SK-N-SH (cell line): ENCODE measurements around the gene CLMN.

ENCODE experiments used
- FOXM1 ChIP-seq: IDR thresholded peaks from 2 replicates; pipeline ENCODE4 v1.4.0; 2012; ENCODE audit warnings: low read depth, mild to moderate bottlenecking
- RAD21 ChIP-seq: IDR thresholded peaks from 2 replicates; pipeline ENCODE4 v1.6.1; 2012; ENCODE audit warnings: mild to moderate bottlenecking, low read length
- TCF12 ChIP-seq: IDR thresholded peaks from 2 replicates; pipeline ENCODE4 v1.4.0; 2012
- YY1 ChIP-seq: IDR thresholded peaks from 2 replicates; pipeline ENCODE4 v1.4.0; 2012; ENCODE audit warnings: low read depth, mild to moderate bottlenecking
- TF ChIP-seq, protein P1 (sequence below): fragments of 200-600 bp; sonication (generic); IDR thresholded peaks from 2 replicates; pipeline ENCODE4 v1.6.1; 2017; ENCODE audit warnings: antibody characterized with exemption, mild to moderate bottlenecking, moderate library complexity
- TF ChIP-seq, protein P2 (sequence below): IDR thresholded peaks from 2 replicates; pipeline ENCODE4 v1.6.1; 2012; ENCODE audit warnings: mild to moderate bottlenecking, low read depth, low read length, moderate library complexity
- TF ChIP-seq, protein P3 (sequence below): fragments of 150-350 bp; IDR thresholded peaks from 2 replicates; pipeline ENCODE4 v1.6.1; 2017; ENCODE audit warnings: antibody characterized with exemption, low read length, low read depth, borderline replicate concordance
- TF ChIP-seq, protein P4 (sequence below): IDR thresholded peaks from 2 replicates; pipeline ENCODE4; 2012

DNA sequence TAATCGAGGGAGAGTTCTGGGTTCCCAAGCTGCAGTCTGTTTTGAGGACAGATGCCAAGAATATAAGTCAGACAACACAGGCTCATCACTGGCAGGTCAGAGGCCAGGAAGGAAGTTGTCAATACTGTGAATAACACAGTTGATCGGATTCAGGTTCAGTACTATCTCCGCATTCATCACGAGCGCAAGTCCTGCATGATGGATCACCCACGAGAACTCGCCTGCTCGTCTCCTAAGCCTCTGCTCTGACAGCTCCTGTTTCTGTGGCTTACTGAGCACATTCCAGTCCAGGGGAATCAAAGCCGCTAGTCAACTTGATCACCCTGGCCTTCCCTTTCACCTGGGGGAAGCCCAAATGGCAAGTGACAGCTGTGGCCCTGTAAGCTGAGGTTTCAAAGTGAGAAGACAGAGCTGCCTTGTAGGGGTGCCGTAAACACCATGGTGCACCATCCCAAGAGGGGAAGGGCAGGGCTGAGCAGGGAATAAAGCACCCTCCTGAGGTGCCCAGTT, 102.3 kb downstream of the CLMN start:
- TF ChIP-seq FOXM1 (no peak), YY1 (no peak), TCF12 (no peak), RAD21 (no peak)
- TF ChIP-seq, protein P1, sequence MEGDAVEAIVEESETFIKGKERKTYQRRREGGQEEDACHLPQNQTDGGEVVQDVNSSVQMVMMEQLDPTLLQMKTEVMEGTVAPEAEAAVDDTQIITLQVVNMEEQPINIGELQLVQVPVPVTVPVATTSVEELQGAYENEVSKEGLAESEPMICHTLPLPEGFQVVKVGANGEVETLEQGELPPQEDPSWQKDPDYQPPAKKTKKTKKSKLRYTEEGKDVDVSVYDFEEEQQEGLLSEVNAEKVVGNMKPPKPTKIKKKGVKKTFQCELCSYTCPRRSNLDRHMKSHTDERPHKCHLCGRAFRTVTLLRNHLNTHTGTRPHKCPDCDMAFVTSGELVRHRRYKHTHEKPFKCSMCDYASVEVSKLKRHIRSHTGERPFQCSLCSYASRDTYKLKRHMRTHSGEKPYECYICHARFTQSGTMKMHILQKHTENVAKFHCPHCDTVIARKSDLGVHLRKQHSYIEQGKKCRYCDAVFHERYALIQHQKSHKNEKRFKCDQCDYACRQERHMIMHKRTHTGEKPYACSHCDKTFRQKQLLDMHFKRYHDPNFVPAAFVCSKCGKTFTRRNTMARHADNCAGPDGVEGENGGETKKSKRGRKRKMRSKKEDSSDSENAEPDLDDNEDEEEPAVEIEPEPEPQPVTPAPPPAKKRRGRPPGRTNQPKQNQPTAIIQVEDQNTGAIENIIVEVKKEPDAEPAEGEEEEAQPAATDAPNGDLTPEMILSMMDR = no peak
- TF ChIP-seq, protein P2, sequence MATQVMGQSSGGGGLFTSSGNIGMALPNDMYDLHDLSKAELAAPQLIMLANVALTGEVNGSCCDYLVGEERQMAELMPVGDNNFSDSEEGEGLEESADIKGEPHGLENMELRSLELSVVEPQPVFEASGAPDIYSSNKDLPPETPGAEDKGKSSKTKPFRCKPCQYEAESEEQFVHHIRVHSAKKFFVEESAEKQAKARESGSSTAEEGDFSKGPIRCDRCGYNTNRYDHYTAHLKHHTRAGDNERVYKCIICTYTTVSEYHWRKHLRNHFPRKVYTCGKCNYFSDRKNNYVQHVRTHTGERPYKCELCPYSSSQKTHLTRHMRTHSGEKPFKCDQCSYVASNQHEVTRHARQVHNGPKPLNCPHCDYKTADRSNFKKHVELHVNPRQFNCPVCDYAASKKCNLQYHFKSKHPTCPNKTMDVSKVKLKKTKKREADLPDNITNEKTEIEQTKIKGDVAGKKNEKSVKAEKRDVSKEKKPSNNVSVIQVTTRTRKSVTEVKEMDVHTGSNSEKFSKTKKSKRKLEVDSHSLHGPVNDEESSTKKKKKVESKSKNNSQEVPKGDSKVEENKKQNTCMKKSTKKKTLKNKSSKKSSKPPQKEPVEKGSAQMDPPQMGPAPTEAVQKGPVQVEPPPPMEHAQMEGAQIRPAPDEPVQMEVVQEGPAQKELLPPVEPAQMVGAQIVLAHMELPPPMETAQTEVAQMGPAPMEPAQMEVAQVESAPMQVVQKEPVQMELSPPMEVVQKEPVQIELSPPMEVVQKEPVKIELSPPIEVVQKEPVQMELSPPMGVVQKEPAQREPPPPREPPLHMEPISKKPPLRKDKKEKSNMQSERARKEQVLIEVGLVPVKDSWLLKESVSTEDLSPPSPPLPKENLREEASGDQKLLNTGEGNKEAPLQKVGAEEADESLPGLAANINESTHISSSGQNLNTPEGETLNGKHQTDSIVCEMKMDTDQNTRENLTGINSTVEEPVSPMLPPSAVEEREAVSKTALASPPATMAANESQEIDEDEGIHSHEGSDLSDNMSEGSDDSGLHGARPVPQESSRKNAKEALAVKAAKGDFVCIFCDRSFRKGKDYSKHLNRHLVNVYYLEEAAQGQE = no peak
- TF ChIP-seq, protein P3, sequence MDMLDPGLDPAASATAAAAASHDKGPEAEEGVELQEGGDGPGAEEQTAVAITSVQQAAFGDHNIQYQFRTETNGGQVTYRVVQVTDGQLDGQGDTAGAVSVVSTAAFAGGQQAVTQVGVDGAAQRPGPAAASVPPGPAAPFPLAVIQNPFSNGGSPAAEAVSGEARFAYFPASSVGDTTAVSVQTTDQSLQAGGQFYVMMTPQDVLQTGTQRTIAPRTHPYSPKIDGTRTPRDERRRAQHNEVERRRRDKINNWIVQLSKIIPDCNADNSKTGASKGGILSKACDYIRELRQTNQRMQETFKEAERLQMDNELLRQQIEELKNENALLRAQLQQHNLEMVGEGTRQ = no peak
- TF ChIP-seq, protein P4, sequence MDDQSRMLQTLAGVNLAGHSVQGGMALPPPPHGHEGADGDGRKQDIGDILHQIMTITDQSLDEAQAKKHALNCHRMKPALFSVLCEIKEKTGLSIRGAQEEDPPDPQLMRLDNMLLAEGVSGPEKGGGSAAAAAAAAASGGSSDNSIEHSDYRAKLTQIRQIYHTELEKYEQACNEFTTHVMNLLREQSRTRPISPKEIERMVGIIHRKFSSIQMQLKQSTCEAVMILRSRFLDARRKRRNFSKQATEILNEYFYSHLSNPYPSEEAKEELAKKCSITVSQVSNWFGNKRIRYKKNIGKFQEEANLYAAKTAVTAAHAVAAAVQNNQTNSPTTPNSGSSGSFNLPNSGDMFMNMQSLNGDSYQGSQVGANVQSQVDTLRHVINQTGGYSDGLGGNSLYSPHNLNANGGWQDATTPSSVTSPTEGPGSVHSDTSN = no peak
